ENCODE data around the gene COG1. TPM values are rescaled to one million over a fixed set of nuclear protein-coding genes. Genes with fewer than 3 reads are reported as not detected.

COG1 gene
- total RNA-seq, 2 donors from 2014 or later: 34.8 to 42.5 TPM

DNA sequence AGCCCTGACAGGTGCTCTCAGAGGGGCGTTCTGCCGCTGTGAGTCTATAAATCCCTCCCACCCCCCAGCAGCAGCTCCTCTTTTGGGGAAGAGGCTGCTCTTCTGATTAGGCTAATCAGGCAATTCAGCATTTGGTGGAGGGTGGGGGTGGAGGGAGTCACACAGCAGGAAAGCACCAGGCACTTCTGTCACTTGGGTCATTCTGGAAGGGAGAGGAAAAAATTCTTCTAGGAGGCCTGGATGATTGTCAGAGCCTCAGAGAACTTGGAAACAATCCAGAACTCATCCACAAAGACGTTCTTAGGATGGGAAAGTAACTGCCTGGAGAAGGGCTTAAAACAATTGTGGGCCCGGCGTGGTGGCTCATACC is 35.3 kb upstream of the COG1 start:
- no peak overlapping the region for H3K4me3 ChIP-seq
- no peak for DNase-seq
- H3K36me3 ChIP-seq (replicated peaks in 1 of 2; ENCODE audit: insufficient read depth in 1 of 2, low read depth in 2 of 2): no peaks in the 10 kb centered on the region
- H3K27me3 ChIP-seq: no peaks in the 10 kb centered on the region
- intact Hi-C loops (cut with DNase I): no loop called here
- no peak overlapping the region for H3K27ac ChIP-seq
- no peaks in the 10 kb centered on the region for H3K9me3 ChIP-seq
- WGBS, 2 donors: 58 to 69% methylated on average over 5 of the region's 5 CpGs
- no peak for ATAC-seq
- H3K4me1 ChIP-seq: peaks cover 8% of the 10 kb centered on the region
- TF ChIP-seq, protein P1, sequence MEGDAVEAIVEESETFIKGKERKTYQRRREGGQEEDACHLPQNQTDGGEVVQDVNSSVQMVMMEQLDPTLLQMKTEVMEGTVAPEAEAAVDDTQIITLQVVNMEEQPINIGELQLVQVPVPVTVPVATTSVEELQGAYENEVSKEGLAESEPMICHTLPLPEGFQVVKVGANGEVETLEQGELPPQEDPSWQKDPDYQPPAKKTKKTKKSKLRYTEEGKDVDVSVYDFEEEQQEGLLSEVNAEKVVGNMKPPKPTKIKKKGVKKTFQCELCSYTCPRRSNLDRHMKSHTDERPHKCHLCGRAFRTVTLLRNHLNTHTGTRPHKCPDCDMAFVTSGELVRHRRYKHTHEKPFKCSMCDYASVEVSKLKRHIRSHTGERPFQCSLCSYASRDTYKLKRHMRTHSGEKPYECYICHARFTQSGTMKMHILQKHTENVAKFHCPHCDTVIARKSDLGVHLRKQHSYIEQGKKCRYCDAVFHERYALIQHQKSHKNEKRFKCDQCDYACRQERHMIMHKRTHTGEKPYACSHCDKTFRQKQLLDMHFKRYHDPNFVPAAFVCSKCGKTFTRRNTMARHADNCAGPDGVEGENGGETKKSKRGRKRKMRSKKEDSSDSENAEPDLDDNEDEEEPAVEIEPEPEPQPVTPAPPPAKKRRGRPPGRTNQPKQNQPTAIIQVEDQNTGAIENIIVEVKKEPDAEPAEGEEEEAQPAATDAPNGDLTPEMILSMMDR (IDR thresholded peaks at IDR 0.05): no peak
- no peak for TF ChIP-seq POLR2A (IDR thresholded peaks at IDR 0.05)

DNA sequence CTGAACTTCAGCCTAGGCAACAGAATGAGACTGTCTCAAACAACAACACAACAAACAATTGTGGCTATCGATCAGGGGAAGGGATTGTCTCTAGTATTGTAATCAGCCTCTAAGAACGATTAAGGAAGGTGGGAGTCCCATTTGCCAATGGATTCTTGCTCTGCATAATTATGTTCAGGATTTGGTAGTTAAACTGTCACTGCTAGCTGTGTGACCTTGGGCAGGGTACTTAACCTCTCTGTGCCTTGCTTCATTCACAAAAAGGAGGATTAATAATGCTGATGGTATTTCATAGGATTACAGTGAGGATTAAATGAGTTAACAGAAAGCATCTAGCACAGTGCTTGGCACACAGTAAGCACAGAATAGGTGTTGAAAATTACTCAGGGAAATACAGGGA is 34.7 kb upstream of the COG1 start:
- no peak for ATAC-seq

DNA sequence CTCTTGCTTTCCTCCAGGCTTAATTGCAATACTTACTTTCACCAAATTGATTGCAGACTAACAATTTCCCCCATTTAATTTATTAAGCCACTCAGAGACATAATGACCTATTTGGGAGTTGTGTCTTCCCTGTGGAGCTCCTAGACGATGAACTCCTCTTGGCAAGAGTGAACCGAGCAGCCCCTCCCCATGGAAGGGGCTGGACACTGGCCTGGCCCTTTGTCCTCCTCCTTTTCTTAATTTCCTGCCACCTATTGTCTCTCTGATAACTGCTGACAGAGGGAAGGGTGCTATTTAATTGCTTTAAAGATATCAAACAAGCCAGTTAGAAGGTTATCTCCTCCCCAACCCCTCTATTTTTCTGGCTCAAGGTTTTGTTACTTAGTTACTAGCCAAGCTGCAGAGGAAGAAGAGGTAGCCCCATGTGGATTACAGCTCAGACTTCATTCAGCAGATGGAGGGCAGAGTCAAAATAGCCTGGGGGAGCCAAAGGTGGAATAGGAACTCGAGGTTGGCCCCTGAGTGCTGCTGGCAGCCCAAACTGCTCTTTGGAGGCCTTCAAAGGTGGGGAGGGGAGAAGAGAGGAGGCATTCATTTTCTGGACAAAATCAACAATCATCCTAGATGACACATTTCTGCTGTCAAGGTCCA is 31.8 kb upstream of the COG1 start:
- H3K27me3 ChIP-seq: peaks cover 0 to 8% of the 10 kb centered on the region in 2 donors
- no peak overlapping the region for H3K27ac ChIP-seq
- 33 to 43% methylated on average over 3 of the region's 3 CpGs for WGBS, 2 donors
- H3K36me3 ChIP-seq (replicated peaks in 1 of 2; ENCODE audit: insufficient read depth in 1 of 2, low read depth in 2 of 2): no peaks in the 10 kb centered on the region
- no peaks in the 10 kb centered on the region for H3K9me3 ChIP-seq
- DNase-seq (no peak), ATAC-seq (no peak)
- peaks cover 24% of the 10 kb centered on the region for H3K4me1 ChIP-seq
- TF ChIP-seq, protein P1 (IDR thresholded peaks at IDR 0.05): no peak
- no peak for TF ChIP-seq POLR2A (IDR thresholded peaks at IDR 0.05)
- H3K4me3 ChIP-seq: no peak overlapping the region
- intact Hi-C loops (cut with DNase I): loop anchor here (10.0 kb wide), 1 partner anchor 166 kb away; no protein-coding TSS in a partner anchor

More for the DNA sequence above, 34.7 kb upstream of the COG1 start:
- H3K4me3 ChIP-seq: no peak overlapping the region
- no peaks in the 10 kb centered on the region for H3K36me3 ChIP-seq (replicated peaks in 1 of 2; ENCODE audit: insufficient read depth in 1 of 2, low read depth in 2 of 2)
- no peak for DNase-seq
- no peaks in the 10 kb centered on the region for H3K9me3 ChIP-seq
- no peak overlapping the region for H3K27ac ChIP-seq
- H3K4me1 ChIP-seq: peaks cover 7% of the 10 kb centered on the region
- intact Hi-C loops (cut with DNase I): no loop called here
- 63 to 67% methylated on average over 2 of the region's 2 CpGs for WGBS, 2 donors
- TF ChIP-seq, protein P1 (IDR thresholded peaks at IDR 0.05): no peak
- no peak for TF ChIP-seq POLR2A (IDR thresholded peaks at IDR 0.05)
- no peaks in the 10 kb centered on the region for H3K27me3 ChIP-seq

DNA sequence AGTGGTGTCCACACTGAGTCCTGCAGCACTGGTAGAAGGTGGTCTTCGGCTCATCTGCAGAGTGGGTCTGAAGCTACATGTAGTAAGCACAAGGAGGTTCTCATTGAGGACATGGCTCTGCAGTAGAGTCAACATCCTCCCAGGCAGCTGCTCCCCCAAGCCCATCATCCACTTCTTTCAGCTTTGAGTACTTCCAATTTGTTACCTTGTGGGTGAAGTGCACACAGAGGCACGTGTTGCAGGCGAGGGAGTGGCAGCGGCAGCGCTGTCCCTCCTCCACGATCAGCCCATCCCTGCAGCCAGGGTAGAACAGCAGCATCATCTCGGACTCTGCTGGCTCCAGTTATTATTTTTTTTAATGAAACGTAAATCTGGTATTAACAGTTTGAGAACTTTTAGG is 29.8 kb upstream of the COG1 start:
- Histone ChIP-seq H3K4me1 (peaks cover 28% of the 10 kb centered on the region), H3K27ac (no peak overlapping the region), H3K36me3 (replicated peaks in 1 of 2; ENCODE audit: insufficient read depth in 1 of 2, low read depth in 2 of 2) (no peaks in the 10 kb centered on the region), H3K9me3 (no peaks in the 10 kb centered on the region), H3K27me3 (peaks cover 0 to 9% of the 10 kb centered on the region in 2 donors), H3K4me3 (no peak overlapping the region)
- TF ChIP-seq, protein P1 (IDR thresholded peaks at IDR 0.05): no peak
- TF ChIP-seq POLR2A (IDR thresholded peaks at IDR 0.05): no peak
- WGBS, 2 donors: 48 to 52% methylated on average over 8 of the region's 8 CpGs
- DNase-seq: no peak
- intact Hi-C loops (cut with DNase I): loop anchor here (10.0 kb wide), 1 partner anchor 168 kb away; no protein-coding TSS in a partner anchor
- no peak for ATAC-seq

All from body of pancreas (tissue), 4 donors.